GM18868 (cell line): ENCODE measurements around the gene ZDHHC11.
"Not testable (repeated sequence)": the region's sequence is repeated elsewhere in the genome, so short reads cannot be mapped to it uniquely, and the experiment has no call there.

Source experiments
- ATAC-seq: cut with Tn5 transposase; IDR thresholded peaks from one replicate; pipeline ENCODE4 v1.9.1; 2021; ENCODE audit warnings: mild to moderate bottlenecking, moderate library complexity; ENCODE audit not compliant: unreplicated experiment

ZDHHC11 gene

DNA sequence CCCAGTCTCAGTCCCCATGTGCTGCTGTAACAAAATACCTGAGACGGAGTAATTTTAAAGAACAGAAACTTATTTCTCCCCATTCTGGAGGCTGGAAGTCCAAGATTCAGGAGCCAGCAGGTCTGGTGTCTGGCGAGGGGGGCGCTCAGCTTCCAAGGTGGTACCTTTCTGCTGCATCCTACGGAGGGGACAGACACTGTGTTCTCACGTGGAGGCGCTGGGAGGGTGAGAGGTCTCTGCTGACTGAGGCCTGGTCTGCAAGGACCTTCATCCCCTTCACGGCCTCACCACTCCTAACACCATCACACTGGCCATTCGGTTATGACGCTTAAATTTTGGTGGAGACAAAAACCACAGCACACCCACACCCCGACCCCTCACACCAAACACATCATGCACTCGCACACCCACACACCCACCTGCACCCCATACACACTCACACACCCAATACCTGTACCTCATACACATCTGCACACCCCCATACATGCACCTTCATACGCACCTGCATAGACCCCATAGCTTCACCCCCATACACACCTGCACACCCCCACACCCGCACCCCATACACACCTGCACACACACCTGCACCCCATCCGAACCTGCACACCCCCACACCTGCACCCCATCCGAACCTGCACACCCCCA is 9.8 kb upstream of the ZDHHC11 start:
- ATAC-seq: no peak

DNA sequence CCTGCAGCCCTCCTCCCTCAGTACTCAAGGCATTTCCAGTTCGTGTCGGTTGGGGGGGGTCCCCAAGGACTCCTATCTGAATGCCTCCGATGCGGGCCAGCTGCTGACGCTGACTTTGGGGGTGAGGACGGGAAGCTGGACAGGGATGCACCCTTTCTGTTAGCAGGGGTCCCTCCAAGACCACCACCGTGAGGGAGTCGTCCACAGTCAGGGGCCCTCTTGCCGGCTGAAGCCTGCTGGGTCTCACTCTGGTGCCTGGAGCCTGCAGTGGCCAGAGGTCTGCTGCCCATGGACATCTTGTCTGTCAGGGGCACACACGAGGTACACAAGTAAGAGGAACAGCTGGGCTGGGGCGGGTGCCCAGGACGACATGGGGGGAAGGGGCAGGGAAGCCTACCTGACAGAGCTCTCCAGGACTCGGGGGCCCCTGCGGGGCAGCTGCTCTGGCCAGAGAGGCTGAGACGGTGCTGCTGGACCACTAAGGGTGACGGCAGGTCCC is 9.1 kb upstream of the ZDHHC11 start:
- ATAC-seq: no peak

DNA sequence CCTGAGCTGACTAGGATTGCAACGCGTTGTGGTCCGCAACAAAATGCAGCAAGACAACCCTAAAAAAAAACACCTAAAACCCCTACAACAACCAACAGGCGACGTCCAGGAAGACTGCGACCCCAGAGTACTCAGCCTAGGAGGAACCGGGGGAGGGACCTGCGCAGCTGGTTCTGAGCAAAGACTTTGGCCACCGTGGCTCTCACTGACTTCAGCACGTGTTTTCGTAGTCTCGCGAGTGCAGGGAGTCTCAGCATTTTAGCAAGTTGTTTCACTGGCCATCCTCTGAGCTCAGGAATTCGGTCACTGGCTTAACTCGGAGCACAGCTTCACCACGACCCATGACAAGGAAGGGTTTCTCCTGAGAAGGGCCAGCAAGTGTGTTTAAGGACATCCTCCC is 8.6 kb upstream of the ZDHHC11 start:
- no peak for ATAC-seq

DNA sequence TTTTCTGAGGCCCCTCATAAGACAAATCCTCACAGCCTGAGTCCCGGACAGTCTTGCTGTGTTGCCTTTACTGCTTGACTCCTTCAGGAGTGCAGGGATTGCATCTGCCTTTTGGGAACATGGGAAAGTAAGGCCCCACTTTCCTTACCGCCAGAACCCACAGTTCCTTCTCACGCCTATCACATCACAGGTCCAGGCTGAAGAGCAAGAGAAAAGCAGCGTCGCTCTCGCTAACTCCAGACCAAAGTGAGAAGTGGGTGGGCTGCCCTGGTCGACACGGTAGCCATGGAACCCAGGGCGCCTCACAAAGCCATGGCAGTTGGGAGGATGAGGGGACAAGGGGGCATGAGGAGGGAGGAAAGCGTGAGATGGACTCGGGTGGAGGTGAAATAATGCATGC is 7.9 kb upstream of the ZDHHC11 start:
- ATAC-seq: no peak

DNA sequence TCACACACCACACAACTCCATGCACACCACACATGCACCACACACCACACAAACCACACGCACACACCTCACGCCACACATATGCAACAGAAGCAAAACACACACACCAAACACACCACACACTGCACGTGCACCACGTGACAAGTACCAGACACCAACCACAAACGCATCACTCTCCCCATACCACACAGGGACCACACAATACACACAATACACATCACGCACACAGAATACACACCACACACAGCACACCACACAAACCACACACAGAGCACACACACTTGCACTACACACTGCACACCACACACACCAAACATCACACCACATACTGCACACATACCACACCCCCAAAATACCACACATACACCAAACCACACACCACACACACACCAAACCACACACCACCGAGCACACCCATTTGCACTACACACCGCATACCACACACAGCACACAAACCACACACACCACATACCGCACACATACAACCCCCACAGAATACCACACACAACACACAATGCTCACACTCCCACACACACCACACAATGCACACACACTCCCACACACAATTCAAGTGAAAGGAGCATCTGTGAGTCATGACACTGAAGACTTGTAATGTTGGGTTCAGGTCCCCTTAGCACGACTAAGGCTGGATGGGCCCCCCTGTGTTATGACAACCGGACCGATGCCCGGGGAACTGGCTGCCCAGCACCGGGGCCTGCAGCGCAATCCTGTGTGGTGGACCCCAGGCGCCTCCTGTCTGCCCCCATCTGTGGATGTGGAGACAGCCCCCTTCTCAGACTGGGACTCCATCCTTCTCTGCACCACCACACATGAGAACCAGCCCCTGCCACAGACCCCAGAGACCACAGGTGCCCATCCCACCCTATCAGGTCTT is 6.0 kb upstream of the ZDHHC11 start:
- no peak for ATAC-seq

DNA sequence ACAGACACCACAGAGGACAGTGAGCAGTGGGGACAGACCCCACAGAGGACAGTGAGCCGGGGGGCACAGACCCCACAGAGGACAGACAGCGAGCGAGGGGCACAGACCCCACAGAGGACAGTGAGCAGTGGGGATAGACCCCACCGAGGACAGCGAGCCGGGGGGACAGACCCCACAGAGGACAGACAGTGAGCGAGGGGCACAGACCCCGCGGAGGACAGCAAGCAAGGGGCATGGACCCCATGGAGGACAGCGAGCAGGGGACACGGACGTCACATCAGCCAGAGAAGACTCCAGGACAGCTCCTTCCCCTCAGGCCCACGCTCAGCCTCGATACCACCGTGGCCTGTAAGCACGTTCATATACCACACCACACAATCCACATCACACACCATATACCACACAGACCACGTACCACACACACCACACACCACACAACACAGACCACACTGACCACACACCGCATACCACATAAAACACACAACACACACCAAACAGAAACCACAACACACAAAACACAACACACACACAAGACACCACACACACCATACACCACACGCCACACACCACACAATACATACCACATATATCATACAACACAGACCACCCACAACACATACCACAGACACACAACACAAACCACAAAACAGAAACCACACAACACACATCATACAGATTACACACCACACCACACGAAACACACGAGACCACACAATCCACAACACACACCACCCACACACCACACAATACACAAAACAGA is 5.2 kb upstream of the ZDHHC11 start:
- ATAC-seq: no peak

DNA sequence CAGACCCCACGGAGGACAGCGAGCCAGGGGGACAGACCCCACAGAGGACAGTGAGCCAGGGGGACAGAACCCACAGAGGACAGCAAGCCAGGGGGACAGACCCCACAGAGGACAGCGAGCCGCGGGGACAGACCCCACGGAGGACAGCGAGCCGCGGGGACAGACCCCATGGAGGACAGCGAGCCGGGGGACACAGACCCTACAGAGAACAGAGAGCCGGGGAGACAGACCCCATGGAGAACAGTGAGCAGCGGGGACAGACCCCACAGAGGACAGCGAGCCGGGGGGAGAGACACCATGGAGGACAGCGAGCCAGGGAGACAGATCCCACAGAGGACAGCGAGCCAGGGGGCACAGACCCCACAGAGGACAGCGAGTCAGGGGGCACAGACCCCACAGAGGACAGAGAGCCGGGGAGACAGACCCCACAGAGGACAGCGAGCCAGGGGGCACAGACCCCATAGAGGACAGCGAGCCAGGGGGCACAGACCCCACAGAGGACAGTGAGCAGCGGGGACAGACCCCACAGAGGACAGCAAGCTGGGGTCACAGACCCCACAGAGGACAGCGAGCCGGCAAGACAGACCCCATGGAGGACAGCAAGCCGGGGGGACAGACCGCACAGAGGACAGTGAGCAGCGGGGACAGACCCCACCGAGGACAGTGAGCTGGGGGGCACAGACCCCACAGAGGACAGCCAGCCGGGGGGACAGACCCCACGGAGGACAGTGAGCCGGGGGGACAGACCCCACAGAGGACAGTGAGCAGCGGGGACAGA is 4.4 kb upstream of the ZDHHC11 start:
- no peak for ATAC-seq

DNA sequence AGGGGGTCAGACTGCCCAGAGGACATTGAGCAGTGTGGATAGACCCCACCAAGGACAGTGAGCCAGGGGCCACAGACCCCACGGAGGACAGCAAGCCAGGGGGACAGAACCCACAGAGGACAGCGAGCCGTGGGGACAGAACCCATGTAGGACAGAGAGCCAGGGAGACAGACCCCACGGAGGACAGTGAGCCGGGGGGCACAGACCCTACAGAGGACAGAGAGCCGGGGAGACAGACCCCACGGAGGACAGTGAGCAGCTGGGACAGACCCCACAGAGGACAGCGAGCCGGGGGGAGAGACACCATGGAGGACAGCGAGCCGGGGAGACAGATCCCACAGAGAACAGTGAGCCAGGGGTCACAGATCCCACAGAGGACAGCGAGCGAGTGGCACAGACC is 3.4 kb upstream of the ZDHHC11 start:
- no peak for ATAC-seq

DNA sequence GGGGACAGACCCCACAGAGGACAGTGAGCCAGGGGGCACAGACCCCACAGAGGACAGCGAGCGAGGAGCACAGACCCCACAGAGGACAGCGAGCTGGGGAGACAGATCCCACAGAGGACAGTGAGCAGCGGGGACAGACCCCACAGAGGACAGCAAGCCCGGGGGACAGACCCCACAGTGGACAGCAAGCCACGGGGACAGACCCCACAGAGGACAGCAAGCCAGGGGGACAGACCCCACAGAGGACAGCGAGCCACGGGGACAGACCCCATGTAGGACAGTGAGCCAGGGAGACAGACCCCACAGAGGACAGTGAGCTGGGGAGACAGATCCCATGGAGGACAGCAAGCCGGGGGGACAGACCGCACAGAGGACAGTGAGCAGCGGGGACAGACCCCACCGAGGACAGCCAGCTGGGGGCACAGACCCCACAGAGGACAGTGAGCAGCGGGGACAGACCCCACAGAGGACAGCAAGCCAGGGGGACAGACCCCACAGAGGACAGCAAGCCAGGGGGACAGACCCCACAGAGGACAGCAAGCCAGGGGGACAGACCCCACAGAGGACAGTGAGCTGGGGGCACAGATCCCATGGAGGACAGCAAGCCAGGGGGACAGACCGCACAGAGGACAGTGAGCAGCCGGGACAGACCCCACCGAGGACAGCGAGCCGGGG is 2.8 kb upstream of the ZDHHC11 start:
- not testable (repeated sequence) for ATAC-seq

DNA sequence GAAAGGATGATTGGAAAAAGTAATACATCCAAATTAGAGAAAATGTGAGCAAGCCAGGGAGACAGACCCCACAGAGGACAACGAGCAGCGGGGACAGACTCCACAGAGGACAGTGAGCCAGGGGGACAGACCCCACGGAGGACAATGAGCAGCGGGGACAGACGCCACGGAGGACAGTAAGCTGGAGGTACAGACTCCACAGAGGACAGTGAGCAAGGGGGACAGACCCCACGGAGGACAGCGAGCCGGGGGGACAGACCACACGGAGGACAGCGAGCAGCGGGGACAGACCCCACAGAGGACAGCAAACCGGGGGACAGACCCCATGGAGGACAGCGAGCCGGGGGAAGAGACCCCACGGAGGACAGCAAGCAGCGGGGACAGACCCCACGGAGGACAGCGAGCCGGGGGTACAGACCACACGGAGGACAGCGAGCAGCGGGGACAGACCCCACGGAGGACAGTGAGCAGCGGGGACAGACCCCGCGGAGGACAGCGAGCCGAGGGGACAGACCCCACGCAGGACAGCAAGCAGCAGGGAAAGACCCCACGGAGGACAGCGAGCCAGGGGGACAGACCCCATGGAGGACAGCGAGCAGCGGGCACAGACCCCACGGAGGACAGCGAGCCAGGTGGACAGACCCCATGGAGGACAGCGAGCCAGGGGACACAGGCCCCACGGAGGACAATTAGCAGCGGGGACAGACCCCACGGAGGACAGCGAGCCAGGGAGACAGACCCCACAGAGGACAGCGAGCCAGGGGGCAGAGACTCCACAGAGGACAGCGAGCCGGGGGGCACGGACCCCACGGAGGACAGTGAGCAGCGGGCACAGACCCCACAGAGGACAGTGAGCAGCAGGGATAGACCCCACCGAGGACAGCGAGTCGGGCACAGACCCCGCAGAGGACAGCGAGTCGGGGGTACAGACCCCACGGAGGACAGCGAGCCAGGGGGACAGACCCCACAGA is 1.9 kb upstream of the ZDHHC11 start:
- ATAC-seq: no peak

DNA sequence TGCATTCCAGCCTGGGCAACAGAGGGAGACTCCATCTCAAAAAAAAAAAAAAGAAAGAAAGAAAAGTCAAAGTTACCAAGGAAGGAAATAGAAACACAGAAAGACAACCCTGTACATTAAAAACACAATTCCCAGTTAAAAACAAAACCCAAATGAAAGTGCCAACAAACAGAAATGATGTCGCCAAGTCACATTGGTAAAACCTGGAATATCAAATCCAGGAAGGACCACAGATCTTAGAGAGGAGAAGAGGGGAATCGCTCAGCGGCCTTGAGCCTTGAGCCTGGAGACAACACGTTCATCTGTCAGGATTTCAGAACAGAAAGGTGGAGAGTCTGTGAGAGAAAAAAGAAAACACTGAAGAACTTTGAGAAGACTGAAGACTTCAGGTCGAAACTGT is 1.2 kb upstream of the ZDHHC11 start:
- no peak for ATAC-seq

DNA sequence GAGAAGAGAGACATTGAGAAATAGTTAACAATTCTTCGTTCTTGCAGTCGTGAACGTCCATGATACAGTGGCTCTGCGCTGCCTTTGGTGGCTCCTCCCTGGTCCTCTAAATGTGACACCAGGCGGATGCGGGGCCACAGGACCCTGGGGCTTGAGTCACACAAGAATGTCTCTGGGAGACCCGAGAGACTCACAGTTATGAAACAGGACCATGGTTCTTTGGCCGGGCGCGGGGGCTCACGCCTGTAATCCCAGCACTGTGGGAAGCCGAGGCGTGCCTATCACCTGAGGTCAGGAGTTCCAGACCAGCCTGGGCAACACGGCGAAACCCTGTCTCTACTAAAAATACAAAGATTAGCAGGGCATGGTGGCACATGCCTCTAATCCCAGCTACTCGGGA is 767 bp upstream of the ZDHHC11 start:
- no peak for ATAC-seq

DNA sequence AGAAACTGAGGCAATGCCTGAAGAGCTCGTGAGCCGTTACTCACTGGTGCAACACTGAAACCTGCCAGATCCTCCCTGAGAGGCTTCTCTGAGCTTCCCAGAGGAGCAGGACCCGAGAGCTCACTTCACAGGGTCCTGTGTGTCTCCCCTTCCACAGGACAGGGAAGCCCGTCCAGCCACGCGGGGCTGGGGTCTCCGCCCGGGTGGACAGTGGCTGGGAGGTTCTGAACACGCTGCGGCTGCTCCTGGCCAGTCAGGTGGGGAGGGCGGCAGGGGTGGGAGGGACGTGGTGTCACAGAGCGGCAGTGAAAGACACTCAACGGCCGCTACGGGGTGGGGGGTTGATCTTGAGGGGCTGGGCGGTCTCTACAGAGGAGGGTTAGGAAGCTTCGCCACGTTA is 290 bp upstream of the ZDHHC11 start:
- no peak for ATAC-seq

DNA sequence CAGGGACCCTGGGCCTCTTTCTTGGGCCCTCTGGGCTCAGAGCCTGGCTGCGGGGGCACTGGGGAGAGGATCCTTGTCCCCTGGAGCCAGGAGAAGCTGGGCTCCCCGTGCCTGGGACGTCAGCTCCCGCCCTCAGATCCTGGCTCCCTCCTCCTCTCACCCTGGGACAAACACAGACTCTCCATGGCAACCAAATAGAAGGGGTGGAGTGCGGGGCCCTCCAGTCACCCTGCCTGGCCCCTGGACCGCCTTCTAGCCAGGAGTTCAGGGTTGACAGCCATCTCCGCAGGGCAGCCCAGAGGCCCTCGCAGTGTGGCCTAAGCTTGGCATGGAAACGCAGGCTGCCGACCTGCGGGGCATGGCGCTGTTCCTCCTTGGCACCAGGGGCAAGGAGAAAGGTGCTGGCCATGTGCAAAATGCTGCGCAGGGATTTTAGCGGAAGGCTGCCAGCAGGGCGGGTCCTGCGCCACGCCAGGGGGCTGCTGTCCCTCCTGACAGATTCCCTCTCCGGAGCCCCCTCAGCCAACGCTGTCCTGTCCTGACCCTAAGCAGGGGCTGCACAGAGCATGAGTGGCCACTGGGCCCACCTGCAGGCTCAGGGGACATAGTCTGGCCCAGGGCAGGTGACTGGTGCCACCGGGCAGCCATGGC is 1.0 kb downstream of the ZDHHC11 start:
- no peak for ATAC-seq

DNA sequence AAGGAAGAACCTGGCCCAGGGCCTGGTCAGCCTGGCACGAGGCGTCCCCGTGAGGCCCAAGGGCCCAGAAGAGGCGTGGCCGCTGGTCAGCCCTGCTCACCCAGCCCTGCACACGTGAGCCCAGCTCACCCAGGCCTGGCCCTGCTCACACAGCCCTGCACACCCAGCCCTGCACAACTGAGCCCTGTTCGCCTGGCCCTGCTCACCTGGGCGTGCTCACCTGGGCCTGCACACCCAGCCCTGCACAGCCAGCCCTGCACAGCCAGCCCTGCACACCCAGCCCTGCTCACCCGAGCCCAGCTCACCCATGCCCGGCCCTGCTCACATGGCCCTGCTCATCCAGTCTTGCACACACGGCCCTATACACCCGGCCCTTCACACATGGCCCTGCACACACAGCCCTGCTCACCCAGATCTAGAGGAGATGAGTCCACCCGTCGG is 2.1 kb downstream of the ZDHHC11 start:
- ATAC-seq: no peak

DNA sequence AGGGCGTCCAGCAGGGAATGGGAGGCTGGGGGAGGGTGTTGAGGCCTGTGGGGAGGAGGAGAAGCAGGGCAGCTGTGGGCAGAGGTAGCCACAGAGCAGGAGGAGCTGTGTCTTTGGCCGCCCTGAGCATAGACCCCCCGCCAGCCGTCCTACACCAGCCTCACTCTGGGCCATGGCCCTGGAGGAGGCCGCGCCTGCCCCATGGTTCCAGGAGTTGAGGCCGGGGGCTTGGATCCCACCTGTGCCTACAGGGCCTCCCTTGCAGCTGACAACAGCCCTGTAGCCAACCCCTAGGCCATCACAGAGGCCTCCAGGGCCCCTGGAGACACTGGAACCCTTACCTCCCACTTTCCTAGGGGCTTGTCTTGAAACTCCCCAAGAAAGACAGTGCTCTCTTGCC is 3.0 kb downstream of the ZDHHC11 start:
- not testable (repeated sequence) for ATAC-seq

DNA sequence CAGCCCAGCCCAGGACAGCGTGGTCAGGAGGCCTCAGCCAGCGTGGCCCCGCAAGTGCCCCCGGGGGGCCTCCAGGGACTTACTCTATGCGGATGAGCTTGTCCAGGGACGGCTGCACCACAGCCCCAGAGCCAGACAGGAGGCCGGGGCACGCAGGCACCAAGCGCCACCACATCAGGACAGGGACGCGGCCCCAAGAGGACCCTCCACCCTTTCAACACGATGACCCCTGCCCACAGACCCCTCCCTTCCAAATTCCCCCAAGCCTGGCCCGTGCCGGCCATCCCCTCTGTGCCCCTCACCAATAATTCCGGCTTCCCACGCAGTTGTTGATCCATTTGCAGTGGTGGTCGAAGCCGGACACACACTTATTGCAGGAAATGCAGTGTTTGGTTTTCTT is 3.6 kb downstream of the ZDHHC11 start:
- not testable (repeated sequence) for ATAC-seq

DNA sequence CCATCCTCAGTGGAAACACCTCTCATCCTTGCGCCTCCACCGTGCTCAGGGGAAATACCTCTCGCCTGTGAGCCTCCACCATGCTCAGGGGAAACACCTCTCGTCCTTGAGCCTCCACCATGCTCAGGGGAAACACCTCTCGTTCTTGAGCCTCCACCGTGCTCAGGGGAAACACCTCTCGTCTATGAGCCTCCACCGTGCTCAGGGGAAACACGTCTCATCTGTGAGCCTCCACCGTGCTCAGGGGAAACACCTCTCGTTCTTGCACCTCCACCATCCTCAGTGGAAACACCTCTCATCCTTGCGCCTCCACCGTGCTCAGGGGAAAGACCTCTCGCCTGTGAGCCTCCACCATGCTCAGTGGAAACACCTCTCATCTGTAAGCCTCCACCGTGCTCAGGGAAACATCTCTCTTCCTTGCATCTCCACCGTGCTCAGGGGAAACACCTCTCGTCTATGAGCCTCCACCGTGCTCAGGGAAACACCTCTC is 4.1 kb downstream of the ZDHHC11 start:
- ATAC-seq: not testable (repeated sequence)
